Dorsolateral prefrontal cortex (tissue), 118 donors: Measurements from ENCODE around the gene GPR132. TPM values are rescaled to one million over a fixed set of nuclear protein-coding genes. Genes with fewer than 3 reads are reported as not detected.

ENCODE experiments used
- total RNA-seq, 120 experiments: library from RNA; stranded (reverse); gene quantifications; one replicate each; pipeline versions ENCODE4 v1.2.3 to v1.2.4, GENCODE V29; 2022

The GPR132 gene
- total RNA-seq, 120 experiments from 2014 or later: 0.48 to 3.9 (median 1.6) TPM

Other genes with a start within 250 kb of the GPR132 start
- gene CEP170B, start 200.2 kb downstream of the GPR132 start, total RNA-seq: 100 to 1,000 TPM in 41 of 120 experiments, 10 to 100 TPM in 79; 36.0 to 131 (median 93.9) TPM
- 10 to 100 TPM in 61 of 120 experiments, 1 to 10 TPM in 59; 1.6 to 29.2 (median 10.1) TPM for gene PLD4, start 140.6 kb downstream of the GPR132 start, total RNA-seq
- gene AHNAK2, start 87.1 kb downstream of the GPR132 start, total RNA-seq: 10 to 100 TPM; 14.0 to 70.3 (median 45.2) TPM
- gene CLBA1, start 79.6 kb downstream of the GPR132 start, total RNA-seq: 10 to 100 TPM in 82 of 120 experiments, 1 to 10 TPM in 38; 5.2 to 21.3 (median 11.7) TPM
- gene CDCA4, start 44.3 kb downstream of the GPR132 start, total RNA-seq: 1 to 10 TPM; 1.7 to 5.4 (median 3.1) TPM
- gene JAG2, start 103.3 kb upstream of the GPR132 start, total RNA-seq: 10 to 100 TPM; 15.2 to 59.3 (median 34.5) TPM
- 10 to 100 TPM; 29.1 to 76.6 (median 47.9) TPM for gene NUDT14, start 115.9 kb upstream of the GPR132 start, total RNA-seq
- gene BTBD6, start 183.1 kb upstream of the GPR132 start, total RNA-seq: 10 to 100 TPM; 28.3 to 99.3 (median 59.6) TPM
- gene BRF1, start 235.6 kb upstream of the GPR132 start, total RNA-seq: 100 to 1,000 TPM in 7 of 120 experiments, 10 to 100 TPM in 113; 55.3 to 109 (median 75.5) TPM
- 100 to 1,000 TPM; 131 to 394 (median 200) TPM for gene PACS2, start 249.3 kb upstream of the GPR132 start, total RNA-seq